HG02588 (cell line): ENCODE results near the gene ACP2.

Experiments
- ATAC-seq: cut with Tn5 transposase; IDR thresholded peaks from one replicate; pipeline ENCODE4 v1.9.1; 2021; ENCODE audit warnings: mild to moderate bottlenecking, moderate library complexity; ENCODE audit not compliant: unreplicated experiment

Gene ACP2

GRCh38 chr11:47269002-47269828 is 20.6 kb upstream of the ACP2 start:
- ATAC-seq: peak; percentile 56

- no peak for ATAC-seq
These were observed 19.9 kb upstream of the ACP2 start for GRCh38 chr11:47268448-47269001.

- ATAC-seq: no peak
These were observed 19.3 kb upstream of the ACP2 start for GRCh38 chr11:47267876-47268275.

GRCh38 chr11:47264521-47264920 is 15.9 kb upstream of the ACP2 start:
- no peak for ATAC-seq

GRCh38 chr11:47264119-47264518 is 15.5 kb upstream of the ACP2 start:
- ATAC-seq: no peak

GRCh38 chr11:47261291-47261800 is 12.7 kb upstream of the ACP2 start:
- no peak for ATAC-seq

- ATAC-seq: no peak
These were observed 11.8 kb upstream of the ACP2 start for GRCh38 chr11:47260366-47260765.

- ATAC-seq: no peak
These were observed 10.8 kb upstream of the ACP2 start for GRCh38 chr11:47259232-47259977.

- no peak for ATAC-seq
These were observed 9.8 kb upstream of the ACP2 start for GRCh38 chr11:47258317-47258902.

GRCh38 chr11:47257517-47258316 is 9.1 kb upstream of the ACP2 start, which contains the start of gene NR1H3:
Gene NR1H3, plus strand, starts transcription at chr11:47257996. Its CDS starts 1,221 bp downstream, at chr11:47259217.
- ATAC-seq: no peak

GRCh38 chr11:47257177-47257516 is 8.5 kb upstream of the ACP2 start:
- no peak for ATAC-seq

- no peak for ATAC-seq
These were observed 7.8 kb upstream of the ACP2 start for GRCh38 chr11:47256374-47256773.

- no peak for ATAC-seq
These were observed 5.8 kb upstream of the ACP2 start for GRCh38 chr11:47254386-47254785.

GRCh38 chr11:47253660-47254059 is 5.0 kb upstream of the ACP2 start:
- ATAC-seq: no peak

- ATAC-seq: no peak
These were observed 3.1 kb upstream of the ACP2 start for GRCh38 chr11:47251751-47252150.

GRCh38 chr11:47249378-47249715 is 733 bp upstream of the ACP2 start:
- no peak for ATAC-seq

GRCh38 chr11:47248304-47248663 is 330 bp downstream of the ACP2 start:
- peak; percentile 26 for ATAC-seq

- ATAC-seq: no peak
These were observed 1.1 kb downstream of the ACP2 start for GRCh38 chr11:47247502-47247901.

GRCh38 chr11:47245611-47246357 is 2.8 kb downstream of the ACP2 start:
- no peak for ATAC-seq
